Osteoblast (primary cell): ENCODE data around the gene KCNC3. TPM values are rescaled to one million over a fixed set of nuclear protein-coding genes. Genes with fewer than 3 reads are reported as not detected.

Experiments used
- DNase-seq: peaks from one replicate; pipeline ENCODE4 v3.0.0; 2011; ENCODE audit warnings: low spot score, mixed read lengths; ENCODE audit not compliant: insufficient read length; ENCODE audit errors: missing footprints
- H2AFZ ChIP-seq: 2 replicates; pipeline ENCODE4 v1.6.0; 2011; ENCODE audit warnings: mild to moderate bottlenecking, low read length
- H3K27ac ChIP-seq: 2 replicates; pipeline ENCODE4 v1.5.1; 2011; ENCODE audit warnings: mild to moderate bottlenecking, low read depth, low read length, moderate library complexity
- H3K27me3 ChIP-seq: 2 replicates; pipeline ENCODE4 v1.6.0; 2012; ENCODE audit warnings: mild to moderate bottlenecking, control low read depth, inconsistent platforms, low read length, moderate library complexity; ENCODE audit not compliant: insufficient read depth
- H3K36me3 ChIP-seq: 2 replicates; pipeline ENCODE4 v1.5.1; 2011; ENCODE audit warnings: mild to moderate bottlenecking, low read length, control low read depth, moderate library complexity; ENCODE audit not compliant: insufficient read depth
- H3K4me1 ChIP-seq: 2 replicates; pipeline ENCODE4 v1.5.1; 2011; ENCODE audit warnings: mild to moderate bottlenecking, low read length, control low read depth, moderate library complexity; ENCODE audit not compliant: insufficient read depth
- H3K4me2 ChIP-seq: 2 replicates; pipeline ENCODE4 v1.6.0; 2011; ENCODE audit warnings: mild to moderate bottlenecking, low read length; ENCODE audit not compliant: insufficient read depth
- H3K4me3 ChIP-seq: fragments of 200-600 bp; sonication (generic); 3 replicates; pipeline ENCODE4 v1.5.1; 2012; ENCODE audit warnings: mild to moderate bottlenecking, low read length, inconsistent platforms; ENCODE audit not compliant: insufficient read depth
- H3K79me2 ChIP-seq: 2 replicates; pipeline ENCODE4 v1.6.0; 2012; ENCODE audit warnings: mild to moderate bottlenecking, low read length, control low read depth, inconsistent platforms; ENCODE audit not compliant: insufficient read depth
- H3K9me3 ChIP-seq: 2 replicates; pipeline ENCODE4 v1.5.1; 2011; ENCODE audit warnings: low read depth, low read length, control low read depth
- H4K20me1 ChIP-seq: 2 replicates; pipeline ENCODE4 v1.6.0; 2012; ENCODE audit warnings: mild to moderate bottlenecking, low read length, control low read depth; ENCODE audit not compliant: insufficient read depth
- total RNA-seq: library from RNA; depleted of rRNA; stranded (reverse); fragments of >200 nt; gene quantifications from 2 replicates; pipeline ENCODE4 v1.2.3, GENCODE V29; 2012
- TF ChIP-seq, protein P1 (sequence below): IDR thresholded peaks from 2 replicates; pipeline ENCODE4 v1.5.1; 2011; ENCODE audit warnings: mild to moderate bottlenecking, low read depth, low read length, moderate library complexity; ENCODE audit errors: extremely low read depth

Gene KCNC3
- total RNA-seq, 1 donor, result not detected

DNA sequence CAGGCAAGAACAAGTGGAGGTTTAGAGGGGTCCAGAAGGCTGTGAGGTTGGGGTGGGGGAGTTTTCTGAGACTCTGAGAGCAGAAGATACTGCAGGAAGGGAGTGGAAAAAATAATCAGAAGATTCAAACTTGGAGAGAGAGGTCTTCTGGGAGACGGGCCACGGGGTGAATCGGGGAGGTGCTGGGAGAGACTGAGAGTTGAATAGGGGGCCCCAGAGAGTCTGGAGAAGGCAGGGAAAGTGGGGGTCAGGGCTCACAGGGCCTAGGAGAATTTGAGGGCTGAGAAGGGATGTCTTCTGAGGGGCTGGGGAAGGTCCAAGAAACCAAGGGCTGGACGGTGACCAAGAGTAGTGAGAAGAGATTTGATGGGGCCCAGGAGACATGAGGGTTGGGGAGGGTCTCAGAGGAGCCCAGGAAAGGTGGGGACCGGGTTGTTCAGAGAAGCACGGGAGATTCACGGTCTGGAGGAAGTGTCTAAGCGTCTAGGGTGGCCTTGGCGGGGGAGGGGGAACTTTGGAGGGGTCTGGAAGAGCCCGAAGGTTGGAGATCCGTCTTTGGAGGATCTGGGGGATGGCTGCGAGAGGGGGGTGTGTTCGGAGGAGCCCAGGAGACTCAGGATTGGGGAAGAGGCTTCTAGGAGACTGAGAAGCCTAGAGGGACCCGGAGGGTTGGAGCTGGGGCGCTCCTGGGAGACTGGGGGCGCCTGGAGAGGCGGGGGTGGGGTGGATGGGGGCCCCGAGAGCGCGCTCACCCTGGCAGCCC lies 1.5 kb downstream of the KCNC3 start:
- Histone ChIP-seq H3K79me2 (no peaks in the 10 kb centered on the region), H4K20me1 (no peaks in the 10 kb centered on the region), H3K36me3 (no peaks in the 10 kb centered on the region), H3K4me1 (no peaks in the 10 kb centered on the region), H3K4me2 (no peak overlapping the region), H3K9me3 (no peaks in the 10 kb centered on the region), H2AFZ (no peak overlapping the region), H3K27ac (no peak overlapping the region), H3K4me3 (no peak overlapping the region), H3K27me3 (peaks cover 57% of the 10 kb centered on the region)
- DNase-seq, result peak; percentile 80
- TF ChIP-seq, protein P1, sequence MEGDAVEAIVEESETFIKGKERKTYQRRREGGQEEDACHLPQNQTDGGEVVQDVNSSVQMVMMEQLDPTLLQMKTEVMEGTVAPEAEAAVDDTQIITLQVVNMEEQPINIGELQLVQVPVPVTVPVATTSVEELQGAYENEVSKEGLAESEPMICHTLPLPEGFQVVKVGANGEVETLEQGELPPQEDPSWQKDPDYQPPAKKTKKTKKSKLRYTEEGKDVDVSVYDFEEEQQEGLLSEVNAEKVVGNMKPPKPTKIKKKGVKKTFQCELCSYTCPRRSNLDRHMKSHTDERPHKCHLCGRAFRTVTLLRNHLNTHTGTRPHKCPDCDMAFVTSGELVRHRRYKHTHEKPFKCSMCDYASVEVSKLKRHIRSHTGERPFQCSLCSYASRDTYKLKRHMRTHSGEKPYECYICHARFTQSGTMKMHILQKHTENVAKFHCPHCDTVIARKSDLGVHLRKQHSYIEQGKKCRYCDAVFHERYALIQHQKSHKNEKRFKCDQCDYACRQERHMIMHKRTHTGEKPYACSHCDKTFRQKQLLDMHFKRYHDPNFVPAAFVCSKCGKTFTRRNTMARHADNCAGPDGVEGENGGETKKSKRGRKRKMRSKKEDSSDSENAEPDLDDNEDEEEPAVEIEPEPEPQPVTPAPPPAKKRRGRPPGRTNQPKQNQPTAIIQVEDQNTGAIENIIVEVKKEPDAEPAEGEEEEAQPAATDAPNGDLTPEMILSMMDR, result no peak

DNA sequence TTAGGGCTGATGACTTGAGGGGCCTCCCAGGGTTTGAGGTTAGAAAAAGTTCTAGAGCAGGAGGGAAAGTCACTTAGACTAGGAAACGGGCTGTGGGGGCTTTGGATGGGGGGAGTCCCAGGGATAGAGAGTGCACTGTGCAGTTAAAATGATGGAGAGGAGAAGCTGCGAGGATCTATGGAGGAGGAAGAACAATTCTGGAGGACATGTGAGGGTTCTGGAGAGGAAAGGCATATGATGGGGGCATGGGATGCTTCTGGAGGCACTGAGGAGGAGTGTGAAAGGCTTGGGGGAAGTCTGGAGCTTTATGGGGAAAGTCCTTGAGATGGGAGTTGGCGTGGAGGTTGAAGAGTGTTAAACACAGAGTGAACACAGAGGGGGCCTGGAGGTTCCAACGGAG lies 2.2 kb downstream of the KCNC3 start:
- TF ChIP-seq, protein P1, result no peak
- no peak overlapping the region for H3K27ac ChIP-seq
- DNase-seq, result peak; percentile 84
- no peaks in the 10 kb centered on the region for H3K36me3 ChIP-seq
- no peaks in the 10 kb centered on the region for H4K20me1 ChIP-seq
- H3K4me2 ChIP-seq, result no peak overlapping the region
- no peaks in the 10 kb centered on the region for H3K79me2 ChIP-seq
- H2AFZ ChIP-seq, result no peak overlapping the region
- no peak overlapping the region for H3K4me3 ChIP-seq
- H3K9me3 ChIP-seq, result no peaks in the 10 kb centered on the region
- no peaks in the 10 kb centered on the region for H3K4me1 ChIP-seq
- H3K27me3 ChIP-seq, result peaks cover 51% of the 10 kb centered on the region

DNA sequence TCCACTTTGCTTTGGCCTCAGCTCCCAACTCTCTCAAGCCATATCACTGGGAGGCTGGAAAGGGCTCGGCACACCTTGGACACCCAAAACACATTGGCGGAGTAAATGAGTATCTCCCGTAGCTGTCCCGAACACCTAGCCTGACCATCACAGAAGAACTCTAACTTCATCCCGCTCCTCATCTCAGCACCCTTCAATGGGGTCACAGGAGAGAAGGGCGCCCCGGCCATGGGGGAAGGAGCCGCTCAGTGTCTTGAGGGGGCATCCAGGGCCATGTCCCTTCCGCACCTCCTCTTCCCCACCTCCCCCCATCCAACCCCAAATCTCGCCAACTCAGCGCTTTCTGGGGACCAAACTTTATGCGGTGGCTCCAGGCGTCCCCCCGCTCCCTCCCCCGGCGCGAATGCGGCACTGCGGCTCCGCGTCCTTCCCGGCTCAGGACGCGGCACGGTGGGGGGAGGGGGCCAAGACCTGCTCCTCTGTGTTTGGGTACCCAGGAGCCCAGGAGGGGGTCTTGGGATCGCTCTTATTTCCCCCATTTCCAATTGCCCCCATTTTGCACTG lies 3.0 kb downstream of the KCNC3 start:
- TF ChIP-seq, protein P1, result no peak
- no peaks in the 10 kb centered on the region for H3K36me3 ChIP-seq
- no peaks in the 10 kb centered on the region for H3K4me1 ChIP-seq
- no peak overlapping the region for H2AFZ ChIP-seq
- no peaks in the 10 kb centered on the region for H3K9me3 ChIP-seq
- DNase-seq, result peak; percentile 80
- H3K4me2 ChIP-seq, result no peak overlapping the region
- no peak overlapping the region for H3K4me3 ChIP-seq
- no peaks in the 10 kb centered on the region for H4K20me1 ChIP-seq
- peaks cover 44% of the 10 kb centered on the region for H3K27me3 ChIP-seq
- no peak overlapping the region for H3K27ac ChIP-seq
- H3K79me2 ChIP-seq, result no peaks in the 10 kb centered on the region

DNA sequence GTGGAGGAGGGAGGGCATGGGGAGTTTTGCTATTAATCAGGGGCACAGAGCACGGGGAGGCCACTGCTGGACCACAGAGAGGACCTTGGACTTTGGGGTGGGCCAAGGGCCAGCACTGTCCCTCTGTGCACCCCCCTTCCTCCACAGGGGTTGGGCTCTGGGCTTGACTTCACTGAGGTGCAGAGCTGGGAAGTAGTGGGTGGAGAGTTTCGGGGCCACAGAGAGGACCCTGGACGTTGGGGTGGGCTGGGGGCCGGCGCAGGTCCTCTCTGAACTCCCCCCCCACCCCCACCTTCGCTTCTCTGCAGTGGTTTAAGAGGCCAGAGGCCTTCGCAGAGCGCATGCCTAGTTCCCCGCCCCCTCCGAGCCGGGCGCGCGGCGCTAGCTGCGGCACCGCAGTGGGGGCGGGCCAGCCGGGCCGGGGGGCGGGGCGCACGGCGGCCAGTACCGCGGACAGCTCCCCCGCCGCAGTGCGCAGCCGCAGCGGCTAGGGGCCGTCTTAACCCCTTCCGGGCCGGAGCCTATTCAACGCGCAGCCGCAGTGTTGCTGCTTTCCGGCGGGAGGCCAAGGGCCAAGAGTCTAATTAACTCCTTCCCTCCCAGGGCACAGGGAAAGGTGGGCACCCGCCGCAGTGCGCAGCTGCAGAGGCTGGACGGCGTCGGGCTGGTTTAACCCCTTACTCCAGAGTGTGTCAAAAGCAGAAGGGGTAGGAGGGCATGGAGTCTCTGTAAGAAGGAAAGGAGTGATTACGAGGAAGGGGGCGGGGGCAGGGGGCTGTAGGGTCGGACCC lies 3.7 kb downstream of the KCNC3 start:
- Histone ChIP-seq H3K4me3 (no peak overlapping the region), H3K27me3 (peaks cover 40% of the 10 kb centered on the region), H3K4me1 (no peaks in the 10 kb centered on the region), H2AFZ (no peak overlapping the region), H4K20me1 (no peaks in the 10 kb centered on the region), H3K36me3 (no peaks in the 10 kb centered on the region), H3K79me2 (no peaks in the 10 kb centered on the region), H3K9me3 (no peaks in the 10 kb centered on the region), H3K4me2 (no peak overlapping the region), H3K27ac (no peak overlapping the region)
- DNase-seq, result peak; percentile 100
- TF ChIP-seq, protein P1, result no peak
